ENCODE measurements around the gene ITGB4.

- TF ChIP-seq POLR2AphosphoS5 (IDR thresholded peaks at IDR 0.05): no peak
- TF ChIP-seq, protein P1, sequence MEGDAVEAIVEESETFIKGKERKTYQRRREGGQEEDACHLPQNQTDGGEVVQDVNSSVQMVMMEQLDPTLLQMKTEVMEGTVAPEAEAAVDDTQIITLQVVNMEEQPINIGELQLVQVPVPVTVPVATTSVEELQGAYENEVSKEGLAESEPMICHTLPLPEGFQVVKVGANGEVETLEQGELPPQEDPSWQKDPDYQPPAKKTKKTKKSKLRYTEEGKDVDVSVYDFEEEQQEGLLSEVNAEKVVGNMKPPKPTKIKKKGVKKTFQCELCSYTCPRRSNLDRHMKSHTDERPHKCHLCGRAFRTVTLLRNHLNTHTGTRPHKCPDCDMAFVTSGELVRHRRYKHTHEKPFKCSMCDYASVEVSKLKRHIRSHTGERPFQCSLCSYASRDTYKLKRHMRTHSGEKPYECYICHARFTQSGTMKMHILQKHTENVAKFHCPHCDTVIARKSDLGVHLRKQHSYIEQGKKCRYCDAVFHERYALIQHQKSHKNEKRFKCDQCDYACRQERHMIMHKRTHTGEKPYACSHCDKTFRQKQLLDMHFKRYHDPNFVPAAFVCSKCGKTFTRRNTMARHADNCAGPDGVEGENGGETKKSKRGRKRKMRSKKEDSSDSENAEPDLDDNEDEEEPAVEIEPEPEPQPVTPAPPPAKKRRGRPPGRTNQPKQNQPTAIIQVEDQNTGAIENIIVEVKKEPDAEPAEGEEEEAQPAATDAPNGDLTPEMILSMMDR (IDR thresholded peaks at IDR 0.05): no peak
- no peak for TF ChIP-seq POLR2A (IDR thresholded peaks at IDR 0.05)
These were observed 26.0 kb upstream of the ITGB4 start for GRCh38 chr17:75695141-75695829.

Data from upper lobe of left lung (tissue), 4 donors.